ENCODE data around the gene TAF1B. TPM values are rescaled to one million over a fixed set of nuclear protein-coding genes. Genes with fewer than 3 reads are reported as not detected.

TAF1B gene
- total RNA-seq, 1 donor from 2014 or later = 36.5 TPM

- no peaks in the 10 kb centered on the region for H3K27me3 ChIP-seq (ENCODE audit: control insufficient read depth in 3 of 3, insufficient read depth in 3 of 3, low read length in 3 of 3)
- no peak overlapping the region for H3K4me3 ChIP-seq (ENCODE audit: low read length in 3 of 3)
- no peak overlapping the region for H3K27ac ChIP-seq (ENCODE audit: low read depth, low read length)
- H3K36me3 ChIP-seq (ENCODE audit: control insufficient read depth in 3 of 3, insufficient read depth in 3 of 3, low read length in 3 of 3) = no peaks in the 10 kb centered on the region
- H3K9ac ChIP-seq (ENCODE audit: low read depth in 1 of 3, low read length in 3 of 3) = no peak overlapping the region
- H3K4me1 ChIP-seq (ENCODE audit: control insufficient read depth in 3 of 3, insufficient read depth in 3 of 3, low read length in 3 of 3) = peaks cover 6 to 21% (median 20%) of the 10 kb centered on the region in 3 donors
- H3K9me3 ChIP-seq (ENCODE audit: control insufficient read depth in 3 of 3, low read length in 3 of 3) = no peaks in the 10 kb centered on the region
These were observed 27.4 kb upstream of the TAF1B start for GRCh38 chr2:9815844-9816279.

DNA sequence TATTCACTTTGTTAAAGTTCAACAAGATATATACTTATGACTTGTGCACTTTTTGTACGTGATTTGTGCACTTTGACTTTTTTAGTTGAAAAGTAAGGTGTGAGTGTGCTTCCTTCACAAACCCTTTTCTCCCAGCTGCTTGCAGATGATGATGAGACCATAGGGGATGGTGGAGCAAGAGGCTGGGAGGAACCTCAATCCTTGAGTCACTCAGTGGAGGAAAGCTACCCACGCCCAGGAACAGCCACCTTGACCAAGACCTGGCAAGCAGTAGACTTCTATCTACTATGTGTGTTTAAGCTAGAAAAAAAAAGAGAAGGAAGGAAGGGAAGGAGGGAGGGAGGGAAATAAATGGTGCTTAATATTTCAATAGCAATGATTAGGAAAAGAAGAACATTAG lies 25.2 kb upstream of the TAF1B start:
- H3K9ac ChIP-seq (ENCODE audit: low read depth in 1 of 3, low read length in 3 of 3) = no peak overlapping the region
- H3K27me3 ChIP-seq (ENCODE audit: control insufficient read depth in 3 of 3, insufficient read depth in 3 of 3, low read length in 3 of 3) = no peaks in the 10 kb centered on the region
- H3K27ac ChIP-seq (ENCODE audit: low read depth, low read length) = no peak overlapping the region
- H3K4me3 ChIP-seq (ENCODE audit: low read length in 3 of 3) = no peak overlapping the region
- no peaks in the 10 kb centered on the region for H3K36me3 ChIP-seq (ENCODE audit: control insufficient read depth in 3 of 3, insufficient read depth in 3 of 3, low read length in 3 of 3)
- H3K4me1 ChIP-seq (ENCODE audit: control insufficient read depth in 3 of 3, insufficient read depth in 3 of 3, low read length in 3 of 3) = peaks cover 6 to 13% (median 12%) of the 10 kb centered on the region in 3 donors
- no peaks in the 10 kb centered on the region for H3K9me3 ChIP-seq (ENCODE audit: control insufficient read depth in 3 of 3, low read length in 3 of 3)

- no peak overlapping the region for H3K9ac ChIP-seq (ENCODE audit: low read depth in 1 of 3, low read length in 3 of 3)
- no peaks in the 10 kb centered on the region for H3K27me3 ChIP-seq (ENCODE audit: control insufficient read depth in 3 of 3, insufficient read depth in 3 of 3, low read length in 3 of 3)
- no peaks in the 10 kb centered on the region for H3K9me3 ChIP-seq (ENCODE audit: control insufficient read depth in 3 of 3, low read length in 3 of 3)
- H3K4me1 ChIP-seq (ENCODE audit: control insufficient read depth in 3 of 3, insufficient read depth in 3 of 3, low read length in 3 of 3) = no peaks in the 10 kb centered on the region
- H3K36me3 ChIP-seq (ENCODE audit: control insufficient read depth in 3 of 3, insufficient read depth in 3 of 3, low read length in 3 of 3) = no peaks in the 10 kb centered on the region
- H3K4me3 ChIP-seq (ENCODE audit: low read length in 3 of 3) = no peak overlapping the region
- H3K27ac ChIP-seq (ENCODE audit: low read depth, low read length) = no peak overlapping the region
These were observed 23.7 kb upstream of the TAF1B start for GRCh38 chr2:9819551-9819950.

DNA sequence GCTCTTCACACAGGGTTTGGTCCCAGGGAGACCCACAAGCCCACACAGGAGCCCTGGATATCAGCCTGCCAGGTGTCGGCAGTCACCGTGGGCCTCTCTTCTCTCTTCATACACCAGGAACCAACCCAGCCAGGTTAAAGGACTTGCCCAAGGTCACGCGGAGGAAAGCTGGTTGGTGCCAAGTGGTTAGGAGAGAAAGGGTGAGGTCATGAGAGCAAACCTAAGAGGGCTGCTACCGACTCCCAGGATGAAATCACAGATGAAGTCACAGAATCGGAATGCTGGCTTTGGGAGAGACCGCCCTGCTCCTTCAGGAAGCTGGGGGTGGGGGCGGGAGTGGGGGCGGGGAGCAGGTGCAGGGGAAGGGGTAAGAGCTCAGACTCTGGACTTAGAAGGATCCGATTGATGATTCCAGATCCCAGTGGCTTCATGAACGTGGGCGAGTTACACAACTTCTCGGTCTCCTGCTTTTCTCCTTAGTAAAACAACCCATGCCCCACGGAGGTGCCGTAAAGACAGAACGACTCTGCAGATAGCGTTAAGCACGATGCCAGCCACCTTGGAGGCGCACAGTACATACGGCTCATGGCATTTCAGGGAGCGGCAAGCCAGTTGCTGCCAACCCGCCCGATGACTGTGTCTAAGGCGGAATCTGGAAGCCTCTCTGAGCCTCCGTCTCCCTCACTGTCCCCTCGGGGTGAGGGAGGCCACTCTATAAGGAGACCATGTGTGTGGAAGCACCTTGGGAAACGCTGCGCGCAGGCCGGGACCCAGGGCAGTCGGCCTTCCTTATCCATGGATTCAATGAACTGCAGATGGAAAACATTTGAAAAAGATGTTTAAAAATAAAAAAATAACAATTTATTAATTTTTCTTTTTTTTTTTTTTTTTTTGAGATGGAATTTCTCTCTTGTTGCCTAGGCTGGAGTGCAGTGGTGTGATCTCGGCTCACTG lies 23.0 kb upstream of the TAF1B start:
- Histone ChIP-seq H3K9me3 (ENCODE audit: control insufficient read depth in 3 of 3, low read length in 3 of 3) (no peaks in the 10 kb centered on the region), H3K27ac (ENCODE audit: low read depth, low read length) (no peak overlapping the region), H3K4me1 (ENCODE audit: control insufficient read depth in 3 of 3, insufficient read depth in 3 of 3, low read length in 3 of 3) (no peaks in the 10 kb centered on the region), H3K9ac (ENCODE audit: low read depth in 1 of 3, low read length in 3 of 3) (no peak overlapping the region), H3K4me3 (ENCODE audit: low read length in 3 of 3) (no peak overlapping the region), H3K27me3 (ENCODE audit: control insufficient read depth in 3 of 3, insufficient read depth in 3 of 3, low read length in 3 of 3) (no peaks in the 10 kb centered on the region), H3K36me3 (ENCODE audit: control insufficient read depth in 3 of 3, insufficient read depth in 3 of 3, low read length in 3 of 3) (no peaks in the 10 kb centered on the region)

GRCh38 chr2:9821805-9822445 lies 21.3 kb upstream of the TAF1B start:
- no peak overlapping the region for H3K4me3 ChIP-seq (ENCODE audit: low read length in 3 of 3)

GRCh38 chr2:9824441-9824840 lies 18.8 kb upstream of the TAF1B start:
- no peaks in the 10 kb centered on the region for H3K9me3 ChIP-seq (ENCODE audit: control insufficient read depth in 3 of 3, low read length in 3 of 3)
- no peak overlapping the region for H3K27ac ChIP-seq (ENCODE audit: low read depth, low read length)
- H3K4me1 ChIP-seq (ENCODE audit: control insufficient read depth in 3 of 3, insufficient read depth in 3 of 3, low read length in 3 of 3) = no peaks in the 10 kb centered on the region
- H3K36me3 ChIP-seq (ENCODE audit: control insufficient read depth in 3 of 3, insufficient read depth in 3 of 3, low read length in 3 of 3) = no peaks in the 10 kb centered on the region
- H3K4me3 ChIP-seq (ENCODE audit: low read length in 3 of 3) = no peak overlapping the region
- no peaks in the 10 kb centered on the region for H3K27me3 ChIP-seq (ENCODE audit: control insufficient read depth in 3 of 3, insufficient read depth in 3 of 3, low read length in 3 of 3)
- no peak overlapping the region for H3K9ac ChIP-seq (ENCODE audit: low read depth in 1 of 3, low read length in 3 of 3)

More at GRCh38 chr2:9821805-9822445, 21.3 kb upstream of the TAF1B start:
- H3K27me3 ChIP-seq (ENCODE audit: control insufficient read depth in 3 of 3, insufficient read depth in 3 of 3, low read length in 3 of 3) = no peaks in the 10 kb centered on the region
- no peaks in the 10 kb centered on the region for H3K36me3 ChIP-seq (ENCODE audit: control insufficient read depth in 3 of 3, insufficient read depth in 3 of 3, low read length in 3 of 3)
- H3K9ac ChIP-seq (ENCODE audit: low read depth in 1 of 3, low read length in 3 of 3) = no peak overlapping the region
- H3K9me3 ChIP-seq (ENCODE audit: control insufficient read depth in 3 of 3, low read length in 3 of 3) = no peaks in the 10 kb centered on the region
- H3K27ac ChIP-seq (ENCODE audit: low read depth, low read length) = no peak overlapping the region
- no peaks in the 10 kb centered on the region for H3K4me1 ChIP-seq (ENCODE audit: control insufficient read depth in 3 of 3, insufficient read depth in 3 of 3, low read length in 3 of 3)

DNA sequence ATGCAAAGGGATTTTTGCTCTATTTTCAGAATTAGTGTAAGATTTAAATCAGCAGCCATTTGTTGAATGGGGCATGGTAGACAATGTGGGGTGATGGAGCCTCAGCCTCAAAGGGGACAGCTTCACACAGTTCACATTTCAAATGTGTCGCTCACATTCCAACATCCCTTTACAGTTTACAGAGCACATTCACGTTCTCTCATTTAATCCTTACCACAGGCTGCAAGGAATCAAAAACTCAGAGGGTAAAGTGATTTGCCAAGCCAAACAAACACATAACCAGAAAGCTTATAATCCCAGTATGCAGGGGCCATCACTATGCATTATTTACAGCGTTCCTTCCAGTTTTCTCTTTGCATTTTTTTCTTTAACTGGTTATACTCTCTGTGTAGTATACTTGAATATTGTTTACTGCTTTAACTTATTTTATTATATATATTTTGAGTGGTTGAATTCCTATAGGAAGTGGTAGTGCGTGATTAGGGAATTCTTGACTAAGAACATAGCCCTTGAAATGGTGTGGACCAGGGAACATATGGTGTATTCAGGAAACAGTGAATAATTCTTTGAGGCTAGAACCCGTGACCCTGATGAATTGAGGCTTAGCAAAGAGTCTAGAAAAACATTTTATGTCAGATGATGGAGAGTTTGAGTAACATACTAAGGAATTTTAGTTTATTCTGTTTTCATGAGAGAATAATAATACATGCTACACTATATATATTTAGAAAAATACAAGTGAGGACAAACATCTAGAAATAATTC lies 18.1 kb upstream of the TAF1B start:
- Histone ChIP-seq H3K36me3 (ENCODE audit: control insufficient read depth in 3 of 3, insufficient read depth in 3 of 3, low read length in 3 of 3) (no peaks in the 10 kb centered on the region), H3K27ac (ENCODE audit: low read depth, low read length) (no peak overlapping the region), H3K27me3 (ENCODE audit: control insufficient read depth in 3 of 3, insufficient read depth in 3 of 3, low read length in 3 of 3) (no peaks in the 10 kb centered on the region), H3K9ac (ENCODE audit: low read depth in 1 of 3, low read length in 3 of 3) (no peak overlapping the region), H3K4me3 (ENCODE audit: low read length in 3 of 3) (no peak overlapping the region), H3K9me3 (ENCODE audit: control insufficient read depth in 3 of 3, low read length in 3 of 3) (no peaks in the 10 kb centered on the region), H3K4me1 (ENCODE audit: control insufficient read depth in 3 of 3, insufficient read depth in 3 of 3, low read length in 3 of 3) (no peaks in the 10 kb centered on the region)

- no peaks in the 10 kb centered on the region for H3K36me3 ChIP-seq (ENCODE audit: control insufficient read depth in 3 of 3, insufficient read depth in 3 of 3, low read length in 3 of 3)
- H3K27ac ChIP-seq (ENCODE audit: low read depth, low read length) = no peak overlapping the region
These were observed 17.1 kb upstream of the TAF1B start for GRCh38 chr2:9826208-9826607.

GRCh38 chr2:9830685-9831410 lies 12.4 kb upstream of the TAF1B start:
- H3K27me3 ChIP-seq (ENCODE audit: control insufficient read depth in 3 of 3, insufficient read depth in 3 of 3, low read length in 3 of 3) = no peaks in the 10 kb centered on the region
- H3K9me3 ChIP-seq (ENCODE audit: control insufficient read depth in 3 of 3, low read length in 3 of 3) = no peaks in the 10 kb centered on the region
- H3K4me3 ChIP-seq (ENCODE audit: low read length in 3 of 3) = no peak overlapping the region
- no peaks in the 10 kb centered on the region for H3K4me1 ChIP-seq (ENCODE audit: control insufficient read depth in 3 of 3, insufficient read depth in 3 of 3, low read length in 3 of 3)
- no peak overlapping the region for H3K27ac ChIP-seq (ENCODE audit: low read depth, low read length)
- no peaks in the 10 kb centered on the region for H3K36me3 ChIP-seq (ENCODE audit: control insufficient read depth in 3 of 3, insufficient read depth in 3 of 3, low read length in 3 of 3)
- no peak overlapping the region for H3K9ac ChIP-seq (ENCODE audit: low read depth in 1 of 3, low read length in 3 of 3)

More at GRCh38 chr2:9826208-9826607, 17.1 kb upstream of the TAF1B start:
- Histone ChIP-seq H3K9me3 (ENCODE audit: control insufficient read depth in 3 of 3, low read length in 3 of 3) (no peaks in the 10 kb centered on the region), H3K9ac (ENCODE audit: low read depth in 1 of 3, low read length in 3 of 3) (no peak overlapping the region), H3K4me1 (ENCODE audit: control insufficient read depth in 3 of 3, insufficient read depth in 3 of 3, low read length in 3 of 3) (no peaks in the 10 kb centered on the region), H3K4me3 (ENCODE audit: low read length in 3 of 3) (no peak overlapping the region), H3K27me3 (ENCODE audit: control insufficient read depth in 3 of 3, insufficient read depth in 3 of 3, low read length in 3 of 3) (no peaks in the 10 kb centered on the region)
